ENCODE data around the gene GADL1.

GRCh38 chr3:30878862-30879261 lies 15.6 kb downstream of the GADL1 start:
- TF ChIP-seq CTCF (IDR thresholded peaks at IDR 0.05), result no peak
- no peak for TF ChIP-seq POLR2A (IDR thresholded peaks at IDR 0.05)

Measured in tibial nerve (tissue), 3 donors.